Osteoblast (primary cell): Measurements from ENCODE around the gene UVSSA. TPM values are rescaled to one million over a fixed set of nuclear protein-coding genes. Genes with fewer than 3 reads are reported as not detected.

Source experiments
- DNase-seq: peaks from one replicate; pipeline ENCODE4 v3.0.0; 2011; ENCODE audit warnings: low spot score, mixed read lengths; ENCODE audit not compliant: insufficient read length; ENCODE audit errors: missing footprints
- H2AFZ ChIP-seq: 2 replicates; pipeline ENCODE4 v1.6.0; 2011; ENCODE audit warnings: mild to moderate bottlenecking, low read length
- H3K27ac ChIP-seq: 2 replicates; pipeline ENCODE4 v1.5.1; 2011; ENCODE audit warnings: mild to moderate bottlenecking, low read depth, low read length, moderate library complexity
- H3K27me3 ChIP-seq: 2 replicates; pipeline ENCODE4 v1.6.0; 2012; ENCODE audit warnings: mild to moderate bottlenecking, control low read depth, inconsistent platforms, low read length, moderate library complexity; ENCODE audit not compliant: insufficient read depth
- H3K36me3 ChIP-seq: 2 replicates; pipeline ENCODE4 v1.5.1; 2011; ENCODE audit warnings: mild to moderate bottlenecking, low read length, control low read depth, moderate library complexity; ENCODE audit not compliant: insufficient read depth
- H3K4me1 ChIP-seq: 2 replicates; pipeline ENCODE4 v1.5.1; 2011; ENCODE audit warnings: mild to moderate bottlenecking, low read length, control low read depth, moderate library complexity; ENCODE audit not compliant: insufficient read depth
- H3K4me2 ChIP-seq: 2 replicates; pipeline ENCODE4 v1.6.0; 2011; ENCODE audit warnings: mild to moderate bottlenecking, low read length; ENCODE audit not compliant: insufficient read depth
- H3K4me3 ChIP-seq: fragments of 200-600 bp; sonication (generic); 3 replicates; pipeline ENCODE4 v1.5.1; 2012; ENCODE audit warnings: mild to moderate bottlenecking, low read length, inconsistent platforms; ENCODE audit not compliant: insufficient read depth
- H3K79me2 ChIP-seq: 2 replicates; pipeline ENCODE4 v1.6.0; 2012; ENCODE audit warnings: mild to moderate bottlenecking, low read length, control low read depth, inconsistent platforms; ENCODE audit not compliant: insufficient read depth
- H3K9me3 ChIP-seq: 2 replicates; pipeline ENCODE4 v1.5.1; 2011; ENCODE audit warnings: low read depth, low read length, control low read depth
- H4K20me1 ChIP-seq: 2 replicates; pipeline ENCODE4 v1.6.0; 2012; ENCODE audit warnings: mild to moderate bottlenecking, low read length, control low read depth; ENCODE audit not compliant: insufficient read depth
- CTCF ChIP-seq: IDR thresholded peaks from 2 replicates; pipeline ENCODE4 v1.5.1; 2011; ENCODE audit warnings: mild to moderate bottlenecking, low read depth, low read length, moderate library complexity; ENCODE audit errors: extremely low read depth
- total RNA-seq: library from RNA; depleted of rRNA; stranded (reverse); fragments of >200 nt; gene quantifications from 2 replicates; pipeline ENCODE4 v1.2.3, GENCODE V29; 2012

UVSSA gene
- total RNA-seq, 1 donor, result 14.8 TPM

GRCh38 chr4:1360423-1361283 lies 13.6 kb downstream of the UVSSA start:
- Histone ChIP-seq H3K27me3 (no peaks in the 10 kb centered on the region), H3K4me3 (no peak overlapping the region), H3K4me1 (no peaks in the 10 kb centered on the region), H3K36me3 (peaks cover 11% of the 10 kb centered on the region), H3K4me2 (no peak overlapping the region), H4K20me1 (peaks cover 4% of the 10 kb centered on the region), H3K79me2 (no peaks in the 10 kb centered on the region), H3K27ac (peak overlapping the region; percentile 12), H3K9me3 (no peaks in the 10 kb centered on the region), H2AFZ (no peak overlapping the region)
- TF ChIP-seq CTCF, result no peak
- DNase-seq, result peak; percentile 98

- peaks cover 11% of the 10 kb centered on the region for H3K36me3 ChIP-seq
- TF ChIP-seq CTCF, result no peak
- H2AFZ ChIP-seq, result no peak overlapping the region
- no peaks in the 10 kb centered on the region for H3K4me1 ChIP-seq
- H3K9me3 ChIP-seq, result no peaks in the 10 kb centered on the region
- no peak overlapping the region for H3K27ac ChIP-seq
- no peak for DNase-seq
- H4K20me1 ChIP-seq, result peaks cover 4% of the 10 kb centered on the region
- H3K27me3 ChIP-seq, result no peaks in the 10 kb centered on the region
- H3K4me2 ChIP-seq, result no peak overlapping the region
- no peak overlapping the region for H3K4me3 ChIP-seq
- H3K79me2 ChIP-seq, result no peaks in the 10 kb centered on the region
These were observed 14.4 kb downstream of the UVSSA start for GRCh38 chr4:1361431-1361830.

- Histone ChIP-seq H3K4me1 (no peaks in the 10 kb centered on the region), H3K27me3 (no peaks in the 10 kb centered on the region), H3K9me3 (no peaks in the 10 kb centered on the region), H3K4me2 (no peak overlapping the region), H2AFZ (no peak overlapping the region), H3K79me2 (no peaks in the 10 kb centered on the region), H3K4me3 (no peak overlapping the region), H3K27ac (no peak overlapping the region), H3K36me3 (peaks cover 11% of the 10 kb centered on the region), H4K20me1 (no peaks in the 10 kb centered on the region)
- no peak for TF ChIP-seq CTCF
- no peak for DNase-seq
These were observed 15.0 kb downstream of the UVSSA start for GRCh38 chr4:1362046-1362445.

GRCh38 chr4:1362521-1362920 lies 15.5 kb downstream of the UVSSA start:
- no peaks in the 10 kb centered on the region for H3K4me1 ChIP-seq
- no peak overlapping the region for H3K27ac ChIP-seq
- TF ChIP-seq CTCF, result no peak
- no peaks in the 10 kb centered on the region for H3K27me3 ChIP-seq
- no peak overlapping the region for H3K4me3 ChIP-seq
- no peak overlapping the region for H2AFZ ChIP-seq
- no peak for DNase-seq
- no peaks in the 10 kb centered on the region for H4K20me1 ChIP-seq
- no peaks in the 10 kb centered on the region for H3K9me3 ChIP-seq
- peaks cover 11% of the 10 kb centered on the region for H3K36me3 ChIP-seq
- no peaks in the 10 kb centered on the region for H3K79me2 ChIP-seq
- no peak overlapping the region for H3K4me2 ChIP-seq
